ENCODE measurements around the gene ZNF511.

The ZNF511 gene

DNA sequence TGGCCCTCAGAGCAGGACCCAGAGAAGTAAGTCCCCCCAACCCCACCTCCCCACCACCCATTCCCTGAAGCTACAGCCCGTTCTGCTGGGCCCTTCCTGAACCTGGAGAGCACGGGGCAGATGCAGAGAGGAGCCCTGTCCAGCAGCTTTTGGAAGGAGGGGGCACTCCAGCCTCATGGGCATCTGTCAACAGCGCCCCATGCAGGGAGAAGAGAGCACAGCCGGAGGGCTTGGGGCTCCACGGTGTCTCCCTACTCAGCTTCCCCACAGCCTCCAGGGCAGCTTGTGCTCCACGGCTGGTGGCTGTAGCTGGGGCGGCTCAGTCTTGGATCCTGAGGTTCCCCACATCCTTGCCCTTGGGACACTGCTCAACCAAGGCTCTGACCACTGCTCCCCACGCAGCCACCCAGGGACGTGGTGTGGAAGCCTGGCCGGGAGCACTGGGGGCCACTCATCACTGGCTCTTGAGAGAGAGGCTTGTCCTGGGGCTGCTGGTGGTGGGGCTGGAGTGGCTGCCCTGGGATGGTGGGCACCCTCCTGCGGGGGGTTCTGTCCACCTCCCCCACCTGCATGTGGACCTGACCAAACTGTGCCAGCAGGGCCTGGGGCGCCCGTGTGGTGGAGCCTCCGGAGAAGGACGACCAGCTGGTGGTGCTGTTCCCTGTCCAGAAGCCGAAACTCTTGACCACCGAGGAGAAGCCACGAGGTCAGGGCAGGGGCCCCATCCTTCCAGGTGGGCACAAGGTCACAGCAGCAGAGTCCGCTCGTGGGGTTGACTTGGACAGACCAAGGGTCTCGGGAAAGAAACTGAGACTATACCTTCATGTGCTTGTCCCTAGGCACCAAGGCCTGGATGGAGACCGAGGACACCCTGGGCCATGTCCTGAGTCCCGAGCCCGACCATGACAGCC is 42.9 kb downstream of the ZNF511 start:
- TF ChIP-seq GATA2 (IDR thresholded peaks at IDR 0.05; ENCODE audit: low read depth, low read length) (no peak), GATA3 (IDR thresholded peaks at IDR 0.05; ENCODE audit: low read depth, low read length) (no peak)

GRCh38 chr10:133353202-133353959 is 44.7 kb downstream of the ZNF511 start:
- TF ChIP-seq GATA2 (IDR thresholded peaks at IDR 0.05; ENCODE audit: low read depth, low read length), result no peak
- TF ChIP-seq GATA3 (IDR thresholded peaks at IDR 0.05; ENCODE audit: low read depth, low read length), result no peak

DNA sequence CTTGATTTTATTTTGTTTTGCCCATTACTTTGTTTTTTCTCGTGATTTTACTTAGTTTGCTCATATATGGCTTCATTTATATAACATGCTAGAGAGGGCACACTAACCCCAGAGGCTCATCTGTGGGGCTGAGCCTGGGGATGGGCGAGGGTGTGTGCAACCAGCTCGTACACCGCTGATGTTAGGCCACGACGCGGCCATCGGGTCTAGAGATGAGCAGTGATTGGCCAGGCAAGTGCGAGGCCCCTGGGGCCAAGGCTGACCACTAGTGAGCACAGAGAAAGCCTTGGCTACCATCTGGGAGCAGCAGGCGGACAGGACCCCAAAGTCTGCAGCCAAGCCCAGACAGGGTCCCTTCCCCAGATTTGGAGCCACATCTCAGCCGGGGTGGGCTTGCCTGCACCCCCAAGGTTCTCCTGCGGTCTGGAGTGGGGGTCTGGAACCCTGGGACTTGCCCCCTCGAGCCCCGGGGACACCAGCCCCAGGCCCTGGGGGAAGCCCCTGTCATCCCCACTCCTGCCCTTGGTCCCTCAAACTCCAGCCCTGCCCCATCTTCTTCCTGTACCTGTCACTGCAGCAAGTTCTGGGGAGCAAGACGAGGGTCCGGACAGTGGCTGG is 45.4 kb downstream of the ZNF511 start:
- no peak for TF ChIP-seq GATA3 (IDR thresholded peaks at IDR 0.05; ENCODE audit: low read depth, low read length)
- TF ChIP-seq GATA2 (IDR thresholded peaks at IDR 0.05; ENCODE audit: low read depth, low read length), result no peak

DNA sequence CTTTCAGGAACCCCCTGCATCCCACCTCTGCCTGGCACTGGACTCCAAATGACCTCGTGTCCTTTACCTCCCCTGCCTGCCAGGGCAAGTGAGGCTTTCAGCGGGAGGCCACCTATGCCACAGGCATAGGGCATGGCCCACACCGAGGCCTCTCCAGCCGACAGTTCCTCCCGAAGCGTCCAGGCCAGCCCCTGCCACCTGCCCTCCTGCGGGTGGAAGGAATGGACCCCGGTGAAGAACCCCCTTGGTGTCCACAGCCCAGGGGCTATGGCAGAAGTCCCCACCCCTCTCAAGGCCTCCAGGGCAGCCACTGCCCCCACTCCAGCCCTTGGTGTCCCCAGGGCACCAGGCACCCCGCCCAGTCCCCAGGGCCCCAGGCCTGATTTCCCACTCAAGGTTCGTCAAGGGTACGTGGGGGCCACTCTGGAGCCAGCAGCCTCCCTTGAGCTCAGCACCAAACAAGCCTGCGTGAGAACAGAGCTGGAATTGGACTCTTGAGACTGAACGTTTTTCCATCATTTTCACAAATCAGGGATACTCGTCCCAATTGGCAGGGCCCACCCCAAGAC is 46.0 kb downstream of the ZNF511 start:
- TF ChIP-seq GATA2 (IDR thresholded peaks at IDR 0.05; ENCODE audit: low read depth, low read length), result no peak
- TF ChIP-seq GATA3 (IDR thresholded peaks at IDR 0.05; ENCODE audit: low read depth, low read length), result no peak

- no peak for TF ChIP-seq GATA2 (IDR thresholded peaks at IDR 0.05; ENCODE audit: low read depth, low read length)
Observed at GRCh38 chr10:133355266-133355665, 46.6 kb downstream of the ZNF511 start.

DNA sequence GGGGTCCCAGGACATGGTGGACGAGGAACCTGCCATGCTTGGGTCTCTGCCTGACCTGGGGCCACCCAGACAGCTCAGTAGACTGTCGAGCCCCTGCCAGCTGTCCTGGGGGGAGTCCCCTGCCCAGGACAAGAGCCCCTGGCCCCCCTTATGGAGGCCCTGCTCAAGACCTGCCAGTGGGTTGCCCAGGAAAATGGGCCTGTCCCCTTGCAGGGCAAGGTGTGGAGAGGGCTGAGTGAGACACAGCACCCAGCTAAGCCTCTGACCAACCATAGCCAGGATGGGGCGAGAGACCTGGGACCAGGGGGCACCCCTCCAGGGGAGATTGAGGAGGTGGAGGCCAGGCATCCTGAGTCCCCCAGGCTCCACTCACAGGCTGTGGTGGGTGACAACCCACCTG is 47.3 kb downstream of the ZNF511 start:
- TF ChIP-seq GATA2 (IDR thresholded peaks at IDR 0.05; ENCODE audit: low read depth, low read length) (no peak), GATA3 (IDR thresholded peaks at IDR 0.05; ENCODE audit: low read depth, low read length) (no peak)

DNA sequence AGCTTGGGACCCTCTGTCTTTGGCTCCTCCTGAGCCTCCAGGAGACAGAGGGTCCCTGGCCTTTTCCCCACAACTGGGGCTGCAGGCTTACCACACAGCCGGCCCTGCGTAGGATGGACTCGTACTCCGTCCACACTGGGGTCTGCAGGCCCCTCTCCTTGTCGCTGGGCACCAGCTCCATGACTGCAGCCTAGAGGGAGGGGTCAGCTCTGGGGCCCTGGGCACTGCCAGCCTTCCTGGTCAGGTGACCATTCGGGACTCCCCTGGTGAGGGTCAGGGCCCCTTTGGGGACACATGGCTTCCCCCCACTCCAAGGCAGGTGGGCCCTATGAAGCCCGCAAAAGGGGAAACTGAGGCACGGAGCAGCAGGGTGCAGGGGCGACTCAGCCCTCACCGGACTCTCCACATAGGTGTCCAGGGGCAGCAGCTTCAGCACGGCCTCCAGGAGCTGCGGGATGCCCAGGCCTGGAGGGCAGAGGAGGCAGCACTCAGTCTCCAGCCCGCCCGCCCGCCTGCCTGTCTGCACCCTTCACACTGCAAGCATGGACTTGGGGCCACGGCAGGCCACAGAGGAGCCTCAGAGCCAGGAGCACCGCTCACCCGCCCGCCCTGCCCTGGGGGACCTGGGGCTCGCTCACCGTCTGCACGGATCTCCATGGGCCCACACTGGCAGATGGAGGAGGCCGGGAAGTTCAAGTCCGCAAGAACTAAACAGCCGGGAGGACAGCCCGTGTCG is 48.0 kb downstream of the ZNF511 start:
- TF ChIP-seq GATA3 (IDR thresholded peaks at IDR 0.05; ENCODE audit: low read depth, low read length) (no peak), GATA2 (IDR thresholded peaks at IDR 0.05; ENCODE audit: low read depth, low read length) (no peak)

DNA sequence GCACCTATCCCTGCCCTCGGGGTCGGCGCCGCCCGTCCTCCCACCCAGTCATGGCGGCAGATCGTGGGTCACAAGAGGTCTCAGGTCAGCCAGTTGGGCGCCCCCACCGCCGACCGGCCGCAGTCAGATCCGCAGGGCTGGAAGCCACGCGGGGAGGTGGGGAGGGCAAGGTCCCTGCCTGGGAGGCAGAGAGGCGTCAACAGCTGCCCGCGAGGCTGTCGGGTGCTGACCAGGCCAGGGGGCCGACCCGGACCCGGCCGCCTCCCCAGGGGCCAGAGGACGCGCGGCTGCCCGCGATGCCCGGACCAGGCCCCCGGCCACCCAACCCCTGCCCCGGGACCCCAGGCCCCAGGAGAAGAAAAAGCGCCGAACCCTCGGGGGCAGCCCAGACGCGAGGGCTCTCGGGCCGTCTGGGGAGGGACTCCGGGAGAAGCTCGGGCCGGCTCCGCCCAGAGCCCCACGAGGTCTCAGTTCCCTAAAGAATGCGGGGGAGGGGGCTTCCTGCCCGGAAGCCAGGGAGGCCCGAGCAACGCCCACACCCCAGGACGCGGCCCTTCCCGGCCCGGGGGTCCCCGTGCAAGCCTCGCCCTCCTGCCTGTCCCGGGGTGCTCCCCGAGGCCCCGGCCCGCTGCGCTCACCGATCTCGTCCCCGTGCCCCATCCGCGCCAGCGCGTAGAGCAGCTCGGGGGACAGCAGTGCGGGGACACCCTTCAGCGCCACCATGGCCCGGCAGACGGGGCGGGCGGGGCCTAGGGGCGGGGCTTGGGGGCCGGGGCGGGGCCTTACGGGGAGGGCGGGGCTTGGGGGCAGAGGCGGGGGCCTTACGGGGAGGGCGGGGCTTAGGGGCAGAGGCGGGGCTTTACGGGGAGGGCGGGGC is 48.8 kb downstream of the ZNF511 start, which contains the start of gene FUOM:
Gene FUOM (minus strand): TSS at position 735 of the 877 bp plus-strand sequence. CDS start 12 bp downstream, at position 723.
- TF ChIP-seq GATA3 (IDR thresholded peaks at IDR 0.05; ENCODE audit: low read depth, low read length) (no peak), GATA2 (IDR thresholded peaks at IDR 0.05; ENCODE audit: low read depth, low read length) (no peak)

- TF ChIP-seq GATA2 (IDR thresholded peaks at IDR 0.05; ENCODE audit: low read depth, low read length), result no peak
- no peak for TF ChIP-seq GATA3 (IDR thresholded peaks at IDR 0.05; ENCODE audit: low read depth, low read length)
Observed at GRCh38 chr10:133358162-133358924, 49.6 kb downstream of the ZNF511 start.

DNA sequence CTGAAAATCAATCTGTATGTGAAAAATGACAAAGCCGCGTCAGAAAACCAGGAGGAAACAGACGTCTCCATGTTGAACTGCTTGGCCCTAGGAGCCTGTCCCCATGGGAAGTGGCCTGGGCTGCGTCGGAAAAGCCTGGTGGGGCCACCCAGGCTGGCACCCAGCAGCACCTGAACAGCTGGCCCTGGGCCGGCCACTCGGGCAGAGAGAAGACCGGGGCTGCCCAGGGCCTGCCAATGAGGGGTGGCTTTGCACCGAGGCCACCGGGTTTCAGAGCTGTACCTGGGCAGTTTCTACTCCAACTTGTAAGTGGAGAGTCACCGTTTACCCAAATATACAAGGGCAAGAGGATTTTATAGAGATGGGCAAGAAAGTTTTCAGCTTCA is 50.2 kb downstream of the ZNF511 start:
- no peak for TF ChIP-seq GATA2 (IDR thresholded peaks at IDR 0.05; ENCODE audit: low read depth, low read length)
- TF ChIP-seq GATA3 (IDR thresholded peaks at IDR 0.05; ENCODE audit: low read depth, low read length), result no peak

GRCh38 chr10:133359554-133359971 is 50.8 kb downstream of the ZNF511 start:
- TF ChIP-seq GATA2 (IDR thresholded peaks at IDR 0.05; ENCODE audit: low read depth, low read length), result no peak
- no peak for TF ChIP-seq GATA3 (IDR thresholded peaks at IDR 0.05; ENCODE audit: low read depth, low read length)

All from SH-SY5Y (cell line).